A549 (cell line): ENCODE data around the gene CCNL1.

Experiments used
- BHLHE40 ChIP-seq: IDR thresholded peaks from 2 replicates; pipeline ENCODE4 v1.6.1; 2012; ENCODE audit warnings: low read depth, low read length, inconsistent platforms
- CHD4 ChIP-seq: fragments of 200-600 bp; sonication (generic); IDR thresholded peaks from 2 replicates; pipeline ENCODE4 v1.6.1; 2016; ENCODE audit warnings: antibody characterized with exemption, mild to moderate bottlenecking, borderline replicate concordance
- CTCF ChIP-seq: fragments of >200 bp; sonication (Bioruptor Twin); formaldehyde crosslinking; IDR thresholded peaks from 3 replicates; pipeline ENCODE4 v1.5.1; 2016
- EP300 ChIP-seq, 2 experiments: fragments of >200 bp; sonication (Bioruptor Twin); formaldehyde crosslinking; IDR thresholded peaks; 2 replicates in 1 of 2; 3 replicates in 1 of 2; pipeline ENCODE4 v1.6.1; 2016 to 2017
- JUN ChIP-seq, 2 experiments: fragments of >200 bp; sonication (Bioruptor Twin); formaldehyde crosslinking; IDR thresholded peaks; 2 replicates in 1 of 2; 3 replicates in 1 of 2; pipeline ENCODE4 v1.6.1; 2016 to 2017
- MAFK ChIP-seq: fragments of 450-650 bp; IDR thresholded peaks from 2 replicates; pipeline ENCODE4 v1.6.1; 2014; ENCODE audit not compliant: partially characterized antibody
- POLR2A ChIP-seq: IDR thresholded peaks from 2 replicates; pipeline ENCODE4 v1.6.1; 2012; ENCODE audit warnings: mild to moderate bottlenecking, low read length
- REST ChIP-seq: fragments of 200-600 bp; sonication (generic); IDR thresholded peaks from 2 replicates; pipeline ENCODE4 v1.6.1; 2016; ENCODE audit warnings: antibody characterized with exemption, mild to moderate bottlenecking, moderate library complexity
- ZFP36 ChIP-seq: fragments of 450-650 bp; IDR thresholded peaks from 2 replicates; pipeline ENCODE4 v1.6.1; 2014; ENCODE audit warnings: borderline replicate concordance; ENCODE audit not compliant: partially characterized antibody

- no peak for TF ChIP-seq EP300 (IDR thresholded peaks at IDR 0.05)
- peak; percentile 87 for TF ChIP-seq CTCF
- TF ChIP-seq JUN (IDR thresholded peaks at IDR 0.05), result no peak
- TF ChIP-seq CHD4, result no peak
- TF ChIP-seq REST, result no peak
- TF ChIP-seq ZFP36, result no peak
- no peak for TF ChIP-seq BHLHE40
- no peak for TF ChIP-seq MAFK
- TF ChIP-seq POLR2A, result no peak
Observed at GRCh38 chr3:157204431-157204830, 44.5 kb upstream of the CCNL1 start.
